CD4-positive, alpha-beta memory T cell (primary cell): Measurements from ENCODE around the gene FBXL19. TPM values are rescaled to one million over a fixed set of nuclear protein-coding genes. Genes with fewer than 3 reads are reported as not detected.
A peak's percentile ranks its signal among the peaks of the same experiment; 100 is the strongest.

ENCODE experiments used
- CTCF ChIA-PET: fragments of 350-600 bp; sonication (Branson Sonifier 250); formaldehyde crosslinking; loops from one replicate; lab custom pipeline; 2021; ENCODE audit warnings: inconsistent platforms; ENCODE audit not compliant: partially characterized antibody; lab: Charles Lee
- POLR2A ChIA-PET: fragments of 350-600 bp; sonication (Branson Sonifier 250); formaldehyde crosslinking; loops from one replicate; lab custom pipeline; 2021; ENCODE audit not compliant: partially characterized antibody; lab: Charles Lee
- DNase-seq, 5 donors: peaks; one replicate each; pipeline versions ENCODE4 v3.0.0 to v3.0.0-alpha.2; 2020 to 2022; ENCODE audit warnings: mixed read lengths in 1 of 5
- H3K27ac ChIP-seq: one replicate; pipeline ENCODE4 v1.7.0; 2013; ENCODE audit warnings: low read depth, low read length
- H3K27me3 ChIP-seq: 2 replicates; pipeline ENCODE4 v1.7.0; 2013; ENCODE audit warnings: mild to moderate bottlenecking, low read length, moderate library complexity; ENCODE audit not compliant: insufficient read depth
- H3K36me3 ChIP-seq: 2 replicates; pipeline ENCODE4 v1.7.0; 2013; ENCODE audit warnings: mild to moderate bottlenecking, low read length, moderate library complexity; ENCODE audit not compliant: insufficient read depth
- H3K4me1 ChIP-seq: 2 replicates; pipeline ENCODE4 v1.7.0; 2013; ENCODE audit warnings: mild to moderate bottlenecking, low read length, moderate library complexity; ENCODE audit not compliant: insufficient read depth
- H3K4me3 ChIP-seq, 2 donors: one replicate each; pipeline ENCODE4 v1.7.0; 2013; ENCODE audit warnings: low read length in 2 of 2, mild to moderate bottlenecking in 1 of 2
- H3K9me3 ChIP-seq, 2 donors: one replicate each; pipeline ENCODE4 v1.7.0; 2013; ENCODE audit warnings: low read length in 2 of 2, control low read depth in 1 of 2; ENCODE audit not compliant: control insufficient read depth in 1 of 2
- H3K27ac Mint-ChIP-seq, 7 donors: one replicate each; pipeline ENCODE4 v1.8.0; 2020 to 2021; ENCODE audit warnings: mixed read lengths in 7 of 7, mild to moderate bottlenecking in 6 of 7, inconsistent platforms in 3 of 7, moderate library complexity in 3 of 7
- H3K27me3 Mint-ChIP-seq, 2 donors: one replicate each; pipeline ENCODE4 v1.8.0; 2020 to 2021; ENCODE audit warnings: mixed read lengths in 2 of 2
- H3K36me3 Mint-ChIP-seq, 2 donors: one replicate each; pipeline ENCODE4 v1.8.0; 2020 to 2021; ENCODE audit warnings: mixed read lengths in 2 of 2, inconsistent platforms in 1 of 2, mild to moderate bottlenecking in 1 of 2
- H3K4me1 Mint-ChIP-seq, 4 donors: one replicate each; pipeline ENCODE4 v1.8.0; 2020 to 2021; ENCODE audit warnings: mixed read lengths in 4 of 4, mild to moderate bottlenecking in 1 of 4
- H3K4me3 Mint-ChIP-seq, 8 donors: one replicate each; pipeline ENCODE4 v1.8.0; 2020 to 2021; ENCODE audit warnings: mixed read lengths in 8 of 8, mild to moderate bottlenecking in 7 of 8, moderate library complexity in 6 of 8, inconsistent platforms in 3 of 8
- H3K9me3 Mint-ChIP-seq, 8 donors: one replicate each; pipeline ENCODE4 v1.8.0; 2020 to 2021; ENCODE audit warnings: mixed read lengths in 8 of 8, mild to moderate bottlenecking in 5 of 8, inconsistent platforms in 3 of 8, moderate library complexity in 1 of 8
- intact Hi-C: fragments of 100-400 bp; cut with micrococcal nuclease; formaldehyde crosslinking; loops from one replicate; pipeline ENCODE4 v1.15.1; 2023
- polyA plus RNA-seq, 2 donors: library from polyadenylated mRNA; unstranded; fragments of 300-500 nt; fragmentation: Illumina TruSeq; gene quantifications; one replicate each; pipeline ENCODE4 v1.2.3, GENCODE V29; 2021
- total RNA-seq, 2 experiments: library from RNA; stranded (reverse); gene quantifications; one replicate each; pipeline ENCODE4 v1.2.3, GENCODE V29; 2021

The FBXL19 gene
- total and polyA plus RNA-seq, 4 experiments from 2014 or later: 0.16 to 15.8 (median 15.6) TPM; not detected in 1

- Histone ChIP-seq H3K27me3 (no peaks in the 10 kb centered on the region), H3K9me3 (no peaks in the 10 kb centered on the region), H3K27ac (no peak overlapping the region), H3K4me3 (no peak overlapping the region), H3K4me1 (no peaks in the 10 kb centered on the region), H3K36me3 (peaks cover 21% of the 10 kb centered on the region)
- intact Hi-C loops: no loop called here
- POLR2A ChIA-PET: no interaction called here
- peak overlapping the region; percentile 11 to 84 (median 62) for H3K27ac Mint-ChIP-seq
- no peaks in the 10 kb centered on the region for H3K9me3 Mint-ChIP-seq
- peak overlapping the region in 1 of 8 donors; percentile 22 for H3K4me3 Mint-ChIP-seq
- H3K36me3 Mint-ChIP-seq: peaks cover 17 to 38% of the 10 kb centered on the region in 2 donors
- peaks cover 18 to 39% (median 26%) of the 10 kb centered on the region in 4 donors for H3K4me1 Mint-ChIP-seq
- CTCF ChIA-PET: no interaction called here
- no peaks in the 10 kb centered on the region for H3K27me3 Mint-ChIP-seq
- DNase-seq: no peak
Measured at GRCh38 chr16:30882429-30883310, 40.7 kb upstream of the FBXL19 start.

GRCh38 chr16:30884760-30885159 lies 38.6 kb upstream of the FBXL19 start:
- Histone ChIP-seq H3K36me3 (peaks cover 23% of the 10 kb centered on the region), H3K4me3 (no peak overlapping the region), H3K27ac (no peak overlapping the region), H3K9me3 (no peaks in the 10 kb centered on the region), H3K27me3 (no peaks in the 10 kb centered on the region), H3K4me1 (no peaks in the 10 kb centered on the region)
- ChIA-PET CTCF (interaction anchor here (1.0 kb wide), 1 partner anchor 40 kb away, joined by 3 read pairs; no protein-coding TSS in a partner anchor), POLR2A (interaction anchor here (1.6 kb wide), 1 partner anchor 9 kb away, joined by 5 read pairs; no protein-coding TSS in a partner anchor)
- Mint-ChIP-seq H3K36me3 (peaks cover 27 to 45% of the 10 kb centered on the region in 2 donors), H3K9me3 (no peaks in the 10 kb centered on the region), H3K4me3 (no peak overlapping the region), H3K27me3 (no peaks in the 10 kb centered on the region), H3K4me1 (peaks cover 18 to 32% (median 24%) of the 10 kb centered on the region in 4 donors), H3K27ac (peak overlapping the region in 6 of 7 donors; percentile 23 to 71 (median 32))
- intact Hi-C loops: no loop called here
- no peak for DNase-seq

GRCh38 chr16:30885196-30885595 lies 38.2 kb upstream of the FBXL19 start:
- intact Hi-C loops: no loop called here
- Mint-ChIP-seq H3K9me3 (no peaks in the 10 kb centered on the region), H3K4me1 (peaks cover 19 to 34% (median 25%) of the 10 kb centered on the region in 4 donors), H3K27me3 (no peaks in the 10 kb centered on the region), H3K36me3 (peaks cover 29 to 48% of the 10 kb centered on the region in 2 donors), H3K4me3 (no peak overlapping the region), H3K27ac (peak overlapping the region in 6 of 7 donors; percentile 23 to 71 (median 32))
- no peaks in the 10 kb centered on the region for H3K27me3 ChIP-seq
- POLR2A ChIA-PET: no interaction called here
- H3K9me3 ChIP-seq: no peaks in the 10 kb centered on the region
- peaks cover 23% of the 10 kb centered on the region for H3K36me3 ChIP-seq
- CTCF ChIA-PET: no interaction called here
- no peak overlapping the region for H3K27ac ChIP-seq
- DNase-seq: no peak
- H3K4me3 ChIP-seq: no peak overlapping the region
- H3K4me1 ChIP-seq: no peaks in the 10 kb centered on the region

- Histone ChIP-seq H3K9me3 (no peaks in the 10 kb centered on the region), H3K36me3 (peaks cover 23% of the 10 kb centered on the region), H3K4me3 (no peak overlapping the region), H3K27me3 (no peaks in the 10 kb centered on the region), H3K4me1 (no peaks in the 10 kb centered on the region), H3K27ac (no peak overlapping the region)
- Mint-ChIP-seq H3K36me3 (peaks cover 29 to 45% of the 10 kb centered on the region in 2 donors), H3K4me1 (peaks cover 18 to 34% (median 22%) of the 10 kb centered on the region in 4 donors), H3K9me3 (no peaks in the 10 kb centered on the region), H3K27ac (peak overlapping the region in 2 of 7 donors; percentile 2 to 87), H3K27me3 (no peaks in the 10 kb centered on the region), H3K4me3 (no peak overlapping the region)
- no peak for DNase-seq
- ChIA-PET POLR2A (interaction anchor here (1.9 kb wide), 1 partner anchor 11 kb away, joined by 7 read pairs; no protein-coding TSS in a partner anchor), CTCF (no interaction called here)
- intact Hi-C loops: no loop called here
Measured at GRCh38 chr16:30886145-30886544, 37.2 kb upstream of the FBXL19 start.

- ChIA-PET POLR2A (interaction anchor here (2.2 to 6.3 kb wide), 2 partner anchors 12 to 14 kb away, joined by 10 to 85 read pairs; no protein-coding TSS in a partner anchor), CTCF (interaction anchor here (1.1 to 1.2 kb wide), 2 partner anchors 14 to 43 kb away, joined by 4 to 6 read pairs; no protein-coding TSS in a partner anchor)
- intact Hi-C loops: no loop called here
Measured at GRCh38 chr16:30887927-30888326, 35.4 kb upstream of the FBXL19 start.

GRCh38 chr16:30888856-30889499 lies 34.4 kb upstream of the FBXL19 start:
- Histone ChIP-seq H3K9me3 (no peaks in the 10 kb centered on the region), H3K4me3 (no peak overlapping the region), H3K27me3 (no peaks in the 10 kb centered on the region), H3K4me1 (peaks cover 14% of the 10 kb centered on the region), H3K36me3 (peaks cover 29% of the 10 kb centered on the region), H3K27ac (peak overlapping the region; percentile 2)
- Mint-ChIP-seq H3K4me1 (peaks cover 19 to 38% (median 26%) of the 10 kb centered on the region in 4 donors), H3K4me3 (no peak overlapping the region), H3K36me3 (peaks cover 19 to 40% of the 10 kb centered on the region in 2 donors), H3K9me3 (peaks cover 0 to 3% (median 0%) of the 10 kb centered on the region in 8 donors), H3K27ac (peak overlapping the region in 2 of 7 donors; percentile 57 to 64), H3K27me3 (no peaks in the 10 kb centered on the region)
- intact Hi-C loops: no loop called here
- no peak for DNase-seq
- CTCF ChIA-PET: interaction anchor here (1.1 kb wide), 1 partner anchor 12 kb away, joined by 6 read pairs; no protein-coding TSS in a partner anchor
- POLR2A ChIA-PET: interaction anchor here (0.9 to 6.3 kb wide), 3 partner anchors 13 to 16 kb away, joined by 3 to 85 read pairs (median 10); no protein-coding TSS in a partner anchor

More at GRCh38 chr16:30887927-30888326, 35.4 kb upstream of the FBXL19 start:
- no peak for DNase-seq
- H3K4me3 Mint-ChIP-seq: no peak overlapping the region
- peaks cover 16 to 34% (median 21%) of the 10 kb centered on the region in 4 donors for H3K4me1 Mint-ChIP-seq
- H3K27me3 Mint-ChIP-seq: no peaks in the 10 kb centered on the region
- H3K36me3 Mint-ChIP-seq: peaks cover 21 to 39% of the 10 kb centered on the region in 2 donors
- Histone ChIP-seq H3K27me3 (no peaks in the 10 kb centered on the region), H3K27ac (no peak overlapping the region), H3K36me3 (peaks cover 29% of the 10 kb centered on the region), H3K4me1 (peaks cover 8% of the 10 kb centered on the region), H3K9me3 (no peaks in the 10 kb centered on the region), H3K4me3 (no peak overlapping the region)
- H3K9me3 Mint-ChIP-seq: peaks cover 0 to under 1% (median 0%) of the 10 kb centered on the region in 8 donors
- H3K27ac Mint-ChIP-seq: no peak overlapping the region
